Mesothelial cell of epicardium (in vitro differentiated cells): ENCODE measurements around the gene SYNJ1. TPM values are rescaled to one million over a fixed set of nuclear protein-coding genes. Genes with fewer than 3 reads are reported as not detected.
"Not testable (repeated sequence)": the region's sequence is repeated elsewhere in the genome, so short reads cannot be mapped to it uniquely, and the experiment has no call there.

Experiments used
- DNase-seq, 2 experiments: peaks; one replicate each; pipeline ENCODE4 v3.0.0; 2021; ENCODE audit warnings: low spot score in 2 of 2; ENCODE audit not compliant: unreplicated experiment in 2 of 2
- H3K27ac Mint-ChIP-seq: 2 replicates; pipeline ENCODE4 v1.8.0; 2021; ENCODE audit warnings: mixed read lengths
- H3K27me3 Mint-ChIP-seq: 2 replicates; pipeline ENCODE4 v1.8.0; 2021; ENCODE audit warnings: low read depth, mixed read lengths
- H3K36me3 Mint-ChIP-seq: 2 replicates; pipeline ENCODE4 v1.8.0; 2021; ENCODE audit warnings: mixed read lengths
- H3K4me1 Mint-ChIP-seq: 2 replicates; pipeline ENCODE4 v1.8.0; 2021; ENCODE audit warnings: mixed read lengths
- H3K4me3 Mint-ChIP-seq: 2 replicates; pipeline ENCODE4 v1.8.0; 2021; ENCODE audit warnings: mild to moderate bottlenecking, moderate library complexity, mixed read lengths
- H3K9me3 Mint-ChIP-seq: 2 replicates; pipeline ENCODE4 v1.8.0; 2021; ENCODE audit warnings: mixed read lengths
- CTCF ChIP-seq: fragments of 200-600 bp; sonication (generic); IDR thresholded peaks from one replicate; pipeline ENCODE4 v1.5.0; 2021; ENCODE audit warnings: antibody characterized with exemption; ENCODE audit not compliant: unreplicated experiment
- total RNA-seq: library from RNA; stranded (reverse); gene quantifications from 3 replicates; pipeline ENCODE4 v1.2.1, GENCODE V29; 2021

SYNJ1 gene
- total RNA-seq, 1 donor from 2014 or later, result 7.2 TPM

- Mint-ChIP-seq H3K9me3 (no peaks in the 10 kb centered on the region), H3K4me1 (peaks cover 5% of the 10 kb centered on the region), H3K36me3 (peaks cover 6% of the 10 kb centered on the region), H3K4me3 (peak overlapping the region; percentile 98), H3K27me3 (peaks cover 15% of the 10 kb centered on the region), H3K27ac (peak overlapping the region; percentile 98)
- DNase-seq, result peak in 1 of 2 experiments; percentile 42
- no peak for TF ChIP-seq CTCF
These were observed 116.3 kb downstream of the SYNJ1 start for GRCh38 chr21:32611471-32611997.

GRCh38 chr21:32610940-32611339 lies 116.9 kb downstream of the SYNJ1 start:
- H3K27ac Mint-ChIP-seq, DNase-seq, H3K9me3 Mint-ChIP-seq, H3K27me3 Mint-ChIP-seq, H3K4me1 Mint-ChIP-seq: not testable (repeated sequence)
- Mint-ChIP-seq H3K4me3 (peak overlapping the region; percentile 56), H3K36me3 (peaks cover 10% of the 10 kb centered on the region)

- Mint-ChIP-seq H3K27ac (no peak overlapping the region), H3K4me3 (no peak overlapping the region), H3K36me3 (peaks cover 20% of the 10 kb centered on the region), H3K27me3 (no peaks in the 10 kb centered on the region), H3K4me1 (peaks cover 5% of the 10 kb centered on the region), H3K9me3 (no peaks in the 10 kb centered on the region)
- no peak for TF ChIP-seq CTCF
- DNase-seq, result no peak
These were observed 119.0 kb downstream of the SYNJ1 start for GRCh38 chr21:32608851-32609250.

- H3K27ac Mint-ChIP-seq, result no peak overlapping the region
- no peak for DNase-seq
- H3K4me3 Mint-ChIP-seq, result no peak overlapping the region
- TF ChIP-seq CTCF, result no peak
- no peaks in the 10 kb centered on the region for H3K27me3 Mint-ChIP-seq
- no peaks in the 10 kb centered on the region for H3K9me3 Mint-ChIP-seq
- H3K4me1 Mint-ChIP-seq, result no peaks in the 10 kb centered on the region
- H3K36me3 Mint-ChIP-seq, result peaks cover 30% of the 10 kb centered on the region
These were observed 122.3 kb downstream of the SYNJ1 start for GRCh38 chr21:32605469-32605868.

GRCh38 chr21:32604464-32604863 lies 123.3 kb downstream of the SYNJ1 start:
- H3K27ac Mint-ChIP-seq, result no peak overlapping the region
- DNase-seq, result no peak
- peaks cover 30% of the 10 kb centered on the region for H3K36me3 Mint-ChIP-seq
- H3K4me3 Mint-ChIP-seq, result no peak overlapping the region
- no peak for TF ChIP-seq CTCF
- H3K9me3 Mint-ChIP-seq, result no peaks in the 10 kb centered on the region
- H3K27me3 Mint-ChIP-seq, result no peaks in the 10 kb centered on the region
- no peaks in the 10 kb centered on the region for H3K4me1 Mint-ChIP-seq

GRCh38 chr21:32603131-32603530 lies 124.7 kb downstream of the SYNJ1 start:
- DNase-seq, result no peak
- no peaks in the 10 kb centered on the region for H3K4me1 Mint-ChIP-seq
- TF ChIP-seq CTCF, result no peak
- H3K27me3 Mint-ChIP-seq, result no peaks in the 10 kb centered on the region
- H3K4me3 Mint-ChIP-seq, result no peak overlapping the region
- H3K36me3 Mint-ChIP-seq, result peaks cover 30% of the 10 kb centered on the region
- no peaks in the 10 kb centered on the region for H3K9me3 Mint-ChIP-seq
- H3K27ac Mint-ChIP-seq, result no peak overlapping the region
